CD8-positive, alpha-beta memory T cell (primary cell): ENCODE data around the gene LMO1. TPM values are rescaled to one million over a fixed set of nuclear protein-coding genes. Genes with fewer than 3 reads are reported as not detected.

Experiments used
- CTCF ChIA-PET: fragments of 350-600 bp; sonication (Branson Sonifier 250); formaldehyde crosslinking; loops from one replicate; lab custom pipeline; 2021; ENCODE audit warnings: antibody characterized with exemption; lab: Charles Lee
- POLR2A ChIA-PET: fragments of 350-600 bp; sonication (Branson Sonifier 250); formaldehyde crosslinking; loops from one replicate; lab custom pipeline; 2021; ENCODE audit warnings: antibody characterized with exemption; lab: Charles Lee
- DNase-seq, 5 donors: peaks; one replicate each; pipeline versions ENCODE4 v3.0.0 to v3.0.0-alpha.2; 2020 to 2022; ENCODE audit warnings: mixed read lengths in 1 of 5
- H3K27ac ChIP-seq: one replicate; pipeline ENCODE4 v1.7.0; 2013; ENCODE audit warnings: low read depth, mild to moderate bottlenecking, low read length, moderate library complexity
- H3K27me3 ChIP-seq: 2 replicates; pipeline ENCODE4 v1.7.0; 2013; ENCODE audit warnings: low read length, mild to moderate bottlenecking; ENCODE audit not compliant: insufficient read depth, poor library complexity, severe bottlenecking
- H3K36me3 ChIP-seq: 2 replicates; pipeline ENCODE4 v1.7.0; 2013; ENCODE audit warnings: mild to moderate bottlenecking, low read length, moderate library complexity; ENCODE audit not compliant: insufficient read depth
- H3K4me1 ChIP-seq: 2 replicates; pipeline ENCODE4 v1.7.0; 2013; ENCODE audit warnings: mild to moderate bottlenecking, low read length, moderate library complexity; ENCODE audit not compliant: insufficient read depth
- H3K4me3 ChIP-seq: 2 replicates; pipeline ENCODE4 v1.7.0; 2013; ENCODE audit warnings: mild to moderate bottlenecking, low read length
- H3K9me3 ChIP-seq: 2 replicates; pipeline ENCODE4 v1.7.0; 2013; ENCODE audit warnings: mild to moderate bottlenecking, low read length
- H3K27ac Mint-ChIP-seq, 8 donors: one replicate each; pipeline ENCODE4 v1.8.0; 2020 to 2021; ENCODE audit warnings: mixed read lengths in 8 of 8, mild to moderate bottlenecking in 6 of 8, inconsistent platforms in 3 of 8, moderate library complexity in 3 of 8
- H3K27me3 Mint-ChIP-seq, 2 donors: one replicate each; pipeline ENCODE4 v1.8.0; 2020 to 2021; ENCODE audit warnings: mixed read lengths in 2 of 2, mild to moderate bottlenecking in 1 of 2, moderate library complexity in 1 of 2
- H3K36me3 Mint-ChIP-seq, 3 donors: one replicate each; pipeline ENCODE4 v1.8.0; 2020 to 2021; ENCODE audit warnings: mixed read lengths in 3 of 3, inconsistent platforms in 1 of 3, mild to moderate bottlenecking in 1 of 3
- H3K4me1 Mint-ChIP-seq, 3 donors: one replicate each; pipeline ENCODE4 v1.8.0; 2020 to 2021; ENCODE audit warnings: mixed read lengths in 3 of 3, inconsistent platforms in 1 of 3, mild to moderate bottlenecking in 1 of 3
- H3K4me3 Mint-ChIP-seq, 7 donors: one replicate each; pipeline ENCODE4 v1.8.0; 2020 to 2021; ENCODE audit warnings: mixed read lengths in 7 of 7, mild to moderate bottlenecking in 6 of 7, moderate library complexity in 4 of 7, inconsistent platforms in 2 of 7
- H3K9me3 Mint-ChIP-seq, 5 donors: one replicate each; pipeline ENCODE4 v1.8.0; 2020 to 2022; ENCODE audit warnings: mixed read lengths in 5 of 5, mild to moderate bottlenecking in 3 of 5, moderate library complexity in 2 of 5, inconsistent platforms in 1 of 5
- polyA plus RNA-seq: library from polyadenylated mRNA; unstranded; fragments of 300-500 nt; fragmentation: Illumina TruSeq; gene quantifications from one replicate; pipeline ENCODE4 v1.2.3, GENCODE V29; 2021
- total RNA-seq, 2 experiments: library from RNA; stranded (reverse); gene quantifications; one replicate each; pipeline ENCODE4 v1.2.3, GENCODE V29; 2021

The LMO1 gene
- not detected for total RNA-seq
- 0.29 TPM for polyA plus RNA-seq

GRCh38 chr11:8263769-8264410 lies at the start of gene LMO1:
TSS of gene LMO1 (minus strand) at chr11:8263878. CDS start at chr11:8263362, 516 bp downstream.
- no peaks in the 10 kb centered on the region for H3K9me3 ChIP-seq
- Mint-ChIP-seq H3K9me3 (no peaks in the 10 kb centered on the region), H3K4me1 (peaks cover 11 to 24% (median 11%) of the 10 kb centered on the region in 3 donors), H3K4me3 (peak within 1 kb of the TSS; percentile 70 to 91 (median 79)), H3K36me3 (no peaks in the 10 kb centered on the region), H3K27me3 (peaks cover 44 to 79% of the 10 kb centered on the region in 2 donors), H3K27ac (peak within 1 kb of the TSS in 1 of 8 donors; percentile 48)
- peaks cover 18% of the 10 kb centered on the region for H3K27me3 ChIP-seq
- DNase-seq = peak; percentile 33 to 70 (median 43)
- POLR2A ChIA-PET = no interaction called here
- CTCF ChIA-PET = interaction anchor here (0.9 to 1.9 kb wide), 13 partner anchors 9 to 302 kb away, joined by 3 to 9 read pairs (median 3); no protein-coding TSS in a partner anchor
- H3K27ac ChIP-seq = no peak within 1 kb of the TSS
- no peaks in the 10 kb centered on the region for H3K36me3 ChIP-seq
- H3K4me3 ChIP-seq = peak within 1 kb of the TSS; percentile 34
- H3K4me1 ChIP-seq = peaks cover 5% of the 10 kb centered on the region

DNA sequence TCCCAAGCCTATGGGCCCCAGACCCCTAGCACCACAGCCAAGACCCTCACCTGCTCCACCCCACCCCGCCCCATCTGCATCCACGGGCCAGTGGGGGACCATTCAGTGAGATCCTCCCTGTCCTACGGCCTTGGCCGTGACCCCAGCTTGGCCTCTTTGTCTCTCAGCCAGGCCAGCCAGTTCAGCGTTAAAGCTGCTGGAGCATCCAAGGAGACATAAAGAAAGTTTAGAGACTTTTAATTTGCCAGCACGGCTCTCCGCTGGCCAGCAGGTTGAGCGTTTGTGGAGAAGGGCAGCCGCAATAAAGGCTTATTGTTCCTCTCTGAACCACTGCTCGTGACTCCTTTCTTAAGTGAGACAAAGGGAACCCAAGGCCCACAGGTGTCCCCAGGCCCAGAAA lies 49.3 kb upstream of the LMO1 start:
- Histone ChIP-seq H3K4me1 (no peaks in the 10 kb centered on the region), H3K4me3 (no peak overlapping the region), H3K9me3 (no peaks in the 10 kb centered on the region), H3K27me3 (no peaks in the 10 kb centered on the region), H3K36me3 (no peaks in the 10 kb centered on the region), H3K27ac (no peak overlapping the region)
- Mint-ChIP-seq H3K4me3 (no peak overlapping the region), H3K9me3 (no peaks in the 10 kb centered on the region), H3K27ac (no peak overlapping the region), H3K36me3 (no peaks in the 10 kb centered on the region), H3K27me3 (peaks cover 0 to 5% of the 10 kb centered on the region in 2 donors), H3K4me1 (no peaks in the 10 kb centered on the region)
- DNase-seq = no peak
- POLR2A ChIA-PET = no interaction called here
- CTCF ChIA-PET = no interaction called here

GRCh38 chr11:8311366-8311765 lies 47.7 kb upstream of the LMO1 start:
- no peak overlapping the region for H3K4me3 ChIP-seq
- DNase-seq = no peak
- no peaks in the 10 kb centered on the region for H3K27me3 ChIP-seq
- no peak overlapping the region for H3K27ac ChIP-seq
- no peak overlapping the region for H3K27ac Mint-ChIP-seq
- H3K4me1 ChIP-seq = no peaks in the 10 kb centered on the region
- H3K27me3 Mint-ChIP-seq = peaks cover 0 to 5% of the 10 kb centered on the region in 2 donors
- no peak overlapping the region for H3K4me3 Mint-ChIP-seq
- H3K9me3 Mint-ChIP-seq = no peaks in the 10 kb centered on the region
- CTCF ChIA-PET = no interaction called here
- POLR2A ChIA-PET = no interaction called here
- no peaks in the 10 kb centered on the region for H3K36me3 ChIP-seq
- no peaks in the 10 kb centered on the region for H3K36me3 Mint-ChIP-seq
- H3K9me3 ChIP-seq = no peaks in the 10 kb centered on the region
- no peaks in the 10 kb centered on the region for H3K4me1 Mint-ChIP-seq

DNA sequence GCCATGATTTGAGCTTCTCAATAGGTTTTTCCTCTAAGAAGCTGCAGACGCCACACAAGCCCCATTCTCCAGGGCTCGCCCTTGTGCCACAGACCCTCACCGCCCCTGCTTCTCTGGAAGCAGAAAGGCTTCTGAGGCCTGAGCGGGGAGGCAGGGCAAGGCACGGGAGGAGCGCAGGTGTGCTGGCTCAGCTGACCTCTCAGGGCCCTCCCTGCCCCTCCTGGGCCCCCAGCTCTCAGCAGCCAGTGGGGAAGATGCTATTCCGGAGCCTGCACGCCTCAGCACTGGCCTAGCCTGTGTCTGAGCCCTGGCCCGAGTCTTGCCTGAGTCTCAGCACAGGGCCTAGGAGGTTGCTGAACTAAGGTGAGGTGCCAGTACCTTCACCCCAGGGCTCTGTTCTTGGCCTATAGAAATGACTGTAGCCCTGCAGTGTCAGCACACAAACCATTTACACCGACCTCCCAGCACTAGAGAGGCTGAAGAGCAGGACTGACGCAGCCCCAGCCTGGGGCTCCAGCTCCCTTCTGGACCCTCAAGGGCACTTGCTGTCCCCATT lies 47.1 kb upstream of the LMO1 start:
- Mint-ChIP-seq H3K9me3 (no peaks in the 10 kb centered on the region), H3K36me3 (no peaks in the 10 kb centered on the region), H3K27me3 (peaks cover 2 to 5% of the 10 kb centered on the region in 2 donors), H3K27ac (no peak overlapping the region), H3K4me3 (no peak overlapping the region), H3K4me1 (no peaks in the 10 kb centered on the region)
- H3K4me3 ChIP-seq = no peak overlapping the region
- H3K27me3 ChIP-seq = no peaks in the 10 kb centered on the region
- H3K27ac ChIP-seq = no peak overlapping the region
- H3K4me1 ChIP-seq = no peaks in the 10 kb centered on the region
- ChIA-PET CTCF (no interaction called here), POLR2A (no interaction called here)
- DNase-seq = no peak
- H3K9me3 ChIP-seq = no peaks in the 10 kb centered on the region
- no peaks in the 10 kb centered on the region for H3K36me3 ChIP-seq

DNA sequence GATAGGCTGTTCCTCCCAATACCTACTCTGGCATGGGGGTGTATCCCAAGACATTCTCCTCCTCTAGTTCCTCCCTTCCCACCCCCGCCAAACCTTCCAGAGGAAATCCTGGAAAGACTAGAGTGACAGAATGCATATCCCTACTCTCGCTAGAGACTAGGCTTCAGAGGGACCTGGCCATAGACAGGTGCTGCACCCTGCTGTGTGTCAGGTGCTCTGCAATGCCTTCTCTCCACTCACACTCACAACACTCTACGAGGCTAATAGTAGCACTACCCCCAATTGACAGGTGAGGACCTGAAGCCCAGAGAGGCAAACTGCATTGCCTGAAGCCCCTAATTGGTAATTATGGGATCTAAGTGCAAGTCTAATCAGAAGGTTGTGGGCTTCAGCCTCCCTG lies 46.2 kb upstream of the LMO1 start:
- H3K27ac Mint-ChIP-seq = no peak overlapping the region

DNA sequence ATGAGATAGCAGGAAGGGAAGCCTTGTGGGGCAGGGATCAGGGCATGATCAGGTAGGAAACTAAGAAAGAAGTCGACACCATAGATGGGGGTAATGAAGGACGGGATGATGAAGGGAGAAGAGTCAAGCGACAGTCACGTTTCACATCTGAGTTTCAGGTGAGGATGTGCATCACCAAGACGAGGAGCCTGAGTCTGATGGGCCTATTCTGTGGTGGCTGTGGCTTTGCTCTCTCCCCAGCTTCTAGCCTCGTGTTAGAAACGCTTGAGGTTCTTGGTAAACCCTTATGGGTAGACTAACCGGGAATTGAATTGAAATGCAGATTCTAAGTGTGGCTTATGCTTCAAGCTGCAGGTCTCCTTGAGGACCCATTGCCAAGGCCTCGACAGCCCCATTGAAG lies 45.6 kb upstream of the LMO1 start:
- peaks cover 2 to 5% of the 10 kb centered on the region in 2 donors for H3K27me3 Mint-ChIP-seq
- peaks cover 0 to 7% (median 2%) of the 10 kb centered on the region in 5 donors for H3K9me3 Mint-ChIP-seq
- no peak overlapping the region for H3K27ac Mint-ChIP-seq
- no peaks in the 10 kb centered on the region for H3K36me3 ChIP-seq
- POLR2A ChIA-PET = no interaction called here
- DNase-seq = no peak
- no peaks in the 10 kb centered on the region for H3K4me1 Mint-ChIP-seq
- H3K4me3 ChIP-seq = no peak overlapping the region
- H3K36me3 Mint-ChIP-seq = no peaks in the 10 kb centered on the region
- no peak overlapping the region for H3K4me3 Mint-ChIP-seq
- no peaks in the 10 kb centered on the region for H3K27me3 ChIP-seq
- CTCF ChIA-PET = no interaction called here
- H3K4me1 ChIP-seq = no peaks in the 10 kb centered on the region
- no peaks in the 10 kb centered on the region for H3K9me3 ChIP-seq
- H3K27ac ChIP-seq = no peak overlapping the region

More for the DNA sequence above, 46.2 kb upstream of the LMO1 start:
- Histone ChIP-seq H3K4me1 (no peaks in the 10 kb centered on the region), H3K4me3 (no peak overlapping the region), H3K27ac (no peak overlapping the region), H3K27me3 (no peaks in the 10 kb centered on the region), H3K36me3 (no peaks in the 10 kb centered on the region), H3K9me3 (no peaks in the 10 kb centered on the region)
- no peak for DNase-seq
- peaks cover 0 to 2% (median 0%) of the 10 kb centered on the region in 5 donors for H3K9me3 Mint-ChIP-seq
- H3K4me3 Mint-ChIP-seq = no peak overlapping the region
- H3K27me3 Mint-ChIP-seq = peaks cover 2 to 5% of the 10 kb centered on the region in 2 donors
- ChIA-PET CTCF (no interaction called here), POLR2A (no interaction called here)
- H3K36me3 Mint-ChIP-seq = no peaks in the 10 kb centered on the region
- no peaks in the 10 kb centered on the region for H3K4me1 Mint-ChIP-seq

GRCh38 chr11:8307601-8308000 lies 43.9 kb upstream of the LMO1 start:
- Histone ChIP-seq H3K4me1 (no peaks in the 10 kb centered on the region), H3K27me3 (no peaks in the 10 kb centered on the region), H3K4me3 (no peak overlapping the region), H3K9me3 (no peaks in the 10 kb centered on the region), H3K27ac (no peak overlapping the region), H3K36me3 (no peaks in the 10 kb centered on the region)
- Mint-ChIP-seq H3K9me3 (peaks cover 2 to 12% (median 6%) of the 10 kb centered on the region in 5 donors), H3K4me1 (no peaks in the 10 kb centered on the region), H3K36me3 (no peaks in the 10 kb centered on the region), H3K27me3 (peaks cover 2 to 5% of the 10 kb centered on the region in 2 donors), H3K27ac (no peak overlapping the region), H3K4me3 (no peak overlapping the region)
- ChIA-PET POLR2A (no interaction called here), CTCF (no interaction called here)
- DNase-seq = no peak

DNA sequence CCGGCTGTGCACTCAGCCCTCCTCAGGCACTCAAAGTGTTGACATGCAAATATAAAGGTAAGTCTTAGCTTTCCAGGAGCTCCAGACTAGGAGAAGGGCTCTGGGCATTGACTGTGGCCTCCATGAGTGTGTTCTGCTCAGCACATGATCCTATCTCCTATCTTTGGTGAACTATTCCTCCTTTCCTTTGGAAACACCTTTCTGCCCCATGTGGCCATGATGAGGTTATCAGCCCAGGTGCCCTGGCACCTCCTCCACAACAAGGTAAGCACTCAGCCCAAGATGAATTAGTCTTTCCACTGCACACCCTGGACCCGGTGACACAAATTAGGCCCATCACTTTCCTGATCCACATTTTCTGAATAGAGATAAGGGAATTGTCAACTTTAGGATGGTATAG lies 37.9 kb upstream of the LMO1 start:
- Histone ChIP-seq H3K27me3 (no peaks in the 10 kb centered on the region), H3K27ac (no peak overlapping the region), H3K4me1 (no peaks in the 10 kb centered on the region), H3K4me3 (no peak overlapping the region), H3K9me3 (no peaks in the 10 kb centered on the region), H3K36me3 (no peaks in the 10 kb centered on the region)
- Mint-ChIP-seq H3K4me3 (no peak overlapping the region), H3K27ac (no peak overlapping the region), H3K9me3 (peaks cover 2 to 16% (median 6%) of the 10 kb centered on the region in 5 donors), H3K36me3 (no peaks in the 10 kb centered on the region), H3K27me3 (peaks cover 5 to 36% of the 10 kb centered on the region in 2 donors), H3K4me1 (no peaks in the 10 kb centered on the region)
- no peak for DNase-seq
- CTCF ChIA-PET = no interaction called here
- POLR2A ChIA-PET = no interaction called here
